ENCODE results near the gene BEND5. TPM values are rescaled to one million over a fixed set of nuclear protein-coding genes. Genes with fewer than 3 reads are reported as not detected.

BEND5 gene
- total RNA-seq, 4 donors from 2014 or later, result 4.7 to 15.7 (median 5.5) TPM

GRCh38 chr1:48760857-48761256, 15.8 kb downstream of the BEND5 start:
- no peaks in the 10 kb centered on the region for H3K9me3 ChIP-seq
- no peak for DNase-seq
- no peak for TF ChIP-seq POLR2A (IDR thresholded peaks at IDR 0.05)
- no peak for TF ChIP-seq CTCF (IDR thresholded peaks at IDR 0.05)
- H3K36me3 ChIP-seq, result peaks cover 6 to 17% of the 10 kb centered on the region in 2 donors
- no peak overlapping the region for H3K4me3 ChIP-seq (replicated peaks in 1 of 3)
- no peaks in the 10 kb centered on the region for H3K27me3 ChIP-seq
- intact Hi-C loops (cut with DNase I), result no loop called here
- no peak overlapping the region for H3K27ac ChIP-seq
- 76 to 81% methylated on average over 7 of the region's 7 CpGs for WGBS, 2 donors
- H3K4me1 ChIP-seq, result no peaks in the 10 kb centered on the region

DNA sequence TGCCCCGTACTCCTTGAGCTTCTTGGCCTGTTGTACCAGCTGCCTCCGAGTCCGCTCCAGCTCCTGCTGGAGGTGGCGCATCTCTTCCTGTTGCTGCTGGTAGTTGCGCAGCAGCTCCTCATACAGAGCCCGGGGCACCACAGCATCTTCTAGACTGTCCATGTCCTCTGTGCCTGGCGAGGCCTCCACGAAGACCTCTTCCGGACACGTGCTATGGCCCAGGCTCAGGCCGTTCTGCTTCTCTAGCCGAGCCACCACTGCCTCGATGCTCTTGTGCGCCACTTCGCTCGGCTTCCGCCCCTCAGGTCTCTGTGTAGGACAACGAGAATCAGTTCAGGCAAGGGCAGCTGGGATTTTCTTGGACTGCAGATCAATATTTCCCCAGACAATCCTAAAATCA, 17.7 kb downstream of the BEND5 start:
- Histone ChIP-seq H3K9me3 (no peaks in the 10 kb centered on the region), H3K27ac (no peak overlapping the region), H3K4me1 (no peaks in the 10 kb centered on the region), H3K36me3 (peaks cover 6 to 17% of the 10 kb centered on the region in 2 donors), H3K27me3 (no peaks in the 10 kb centered on the region), H3K4me3 (replicated peaks in 1 of 3) (no peak overlapping the region)
- no peak for DNase-seq
- WGBS, 2 donors, result 97 to 98% methylated on average over 18 of the region's 18 CpGs
- TF ChIP-seq CTCF (IDR thresholded peaks at IDR 0.05) (no peak), POLR2A (IDR thresholded peaks at IDR 0.05) (no peak)
- intact Hi-C loops (cut with DNase I), result no loop called here

DNA sequence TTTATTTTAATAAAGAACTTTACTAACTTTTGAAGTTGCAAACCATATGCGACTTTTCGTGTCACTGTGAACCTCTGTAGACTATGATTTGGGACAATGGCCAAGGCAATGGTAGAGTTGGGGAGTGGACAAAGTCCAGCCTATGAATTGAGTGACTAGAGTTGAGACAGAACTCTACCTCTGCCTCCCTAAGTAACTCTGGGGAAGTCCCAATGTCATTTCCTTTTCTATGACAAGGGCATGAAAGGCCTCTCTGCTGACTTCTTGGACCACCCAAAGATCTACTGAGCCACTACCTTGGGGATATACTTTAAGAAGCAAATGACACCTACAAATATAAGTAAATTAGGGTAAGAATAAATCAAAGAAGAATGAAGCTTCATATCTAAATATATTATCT, 19.3 kb downstream of the BEND5 start:
- Histone ChIP-seq H3K27ac (no peak overlapping the region), H3K4me3 (replicated peaks in 1 of 3) (no peak overlapping the region), H3K4me1 (no peaks in the 10 kb centered on the region), H3K9me3 (no peaks in the 10 kb centered on the region), H3K36me3 (peaks cover 6 to 17% of the 10 kb centered on the region in 2 donors), H3K27me3 (no peaks in the 10 kb centered on the region)
- 92 to 99% methylated on average over 2 of the region's 2 CpGs for WGBS, 2 donors
- intact Hi-C loops (cut with DNase I), result no loop called here
- TF ChIP-seq CTCF (IDR thresholded peaks at IDR 0.05) (no peak), POLR2A (IDR thresholded peaks at IDR 0.05) (no peak)
- no peak for DNase-seq

GRCh38 chr1:48756683-48757316, 19.9 kb downstream of the BEND5 start:
- no peak for DNase-seq

More at GRCh38 chr1:48756683-48757316, 19.9 kb downstream of the BEND5 start:
- peaks cover 6 to 17% of the 10 kb centered on the region in 2 donors for H3K36me3 ChIP-seq
- no peak overlapping the region for H3K27ac ChIP-seq
- H3K9me3 ChIP-seq, result no peaks in the 10 kb centered on the region
- TF ChIP-seq POLR2A (IDR thresholded peaks at IDR 0.05) (no peak), CTCF (IDR thresholded peaks at IDR 0.05) (no peak)
- no peak overlapping the region for H3K4me3 ChIP-seq (replicated peaks in 1 of 3)
- peaks cover 0 to under 1% of the 10 kb centered on the region in 2 donors for H3K4me1 ChIP-seq
- intact Hi-C loops (cut with DNase I), result no loop called here
- H3K27me3 ChIP-seq, result no peaks in the 10 kb centered on the region
- WGBS, 2 donors, result 95% methylated on average over 1 of the region's 1 CpG

All from thyroid gland (tissue), 4 donors.